Keratinocyte (primary cell): ENCODE measurements around the gene ACTA2. TPM values are rescaled to one million over a fixed set of nuclear protein-coding genes. Genes with fewer than 3 reads are reported as not detected.

Source experiments
- DNase-seq: peaks from one replicate; pipeline ENCODE4 v3.0.0-alpha.2; 2011; ENCODE audit warnings: low read depth, missing footprints, low spot score
- FAIRE-seq: peaks from 2 replicates; lab custom pipeline; 2011; peaks lifted over from hg19 to GRCh38; lab: Jason Lieb, UNC
- H2AFZ ChIP-seq: 2 replicates; pipeline ENCODE4 v1.6.0; 2012; ENCODE audit warnings: low read length, control low read depth, inconsistent platforms; ENCODE audit not compliant: control insufficient read depth
- H3K27ac ChIP-seq: 2 replicates; pipeline ENCODE4 v1.5.1; 2011; ENCODE audit warnings: low read length; ENCODE audit not compliant: control insufficient read depth, insufficient read depth
- H3K27me3 ChIP-seq: 3 replicates; pipeline ENCODE4 v1.6.0; 2011; ENCODE audit warnings: low read length; ENCODE audit not compliant: control insufficient read depth, insufficient read depth; ENCODE audit errors: extremely low read depth
- H3K36me3 ChIP-seq, 2 experiments: 2 replicates in 1 of 2; 3 replicates in 1 of 2; pipeline ENCODE4 v1.5.1; 2011; ENCODE audit warnings: low read length in 2 of 2, mild to moderate bottlenecking in 1 of 2; ENCODE audit not compliant: control insufficient read depth in 2 of 2, insufficient read depth in 2 of 2; ENCODE audit errors: extremely low read depth in 1 of 2
- H3K4me1 ChIP-seq: 3 replicates; pipeline ENCODE4 v1.5.1; 2011; ENCODE audit warnings: low read length; ENCODE audit not compliant: control insufficient read depth, insufficient read depth; ENCODE audit errors: extremely low read depth
- H3K4me2 ChIP-seq: 3 replicates; pipeline ENCODE4 v1.6.0; 2011; ENCODE audit warnings: low read depth, low read length; ENCODE audit not compliant: control insufficient read depth, insufficient read depth; ENCODE audit errors: extremely low read depth
- H3K4me3 ChIP-seq, 3 experiments: fragments of 200-600 bp in 1 of 3; sonication (generic) in 1 of 3; 2 replicates in 2 of 3; 3 replicates in 1 of 3; pipeline ENCODE4 v1.5.1; 2011 to 2016; ENCODE audit warnings: low read length in 3 of 3, mild to moderate bottlenecking in 3 of 3, control low read depth in 2 of 3, inconsistent platforms in 1 of 3, low read depth in 1 of 3, mixed read lengths in 1 of 3, mixed run types in 1 of 3, moderate library complexity in 1 of 3; ENCODE audit not compliant: control insufficient read depth in 2 of 3, insufficient read depth in 2 of 3; ENCODE audit errors: extremely low read depth in 1 of 3
- H3K79me2 ChIP-seq: 2 replicates; pipeline ENCODE4 v1.6.0; 2012; ENCODE audit warnings: low read length; ENCODE audit not compliant: control insufficient read depth, insufficient read depth
- H3K9ac ChIP-seq: 3 replicates; pipeline ENCODE4 v1.6.0; 2011; ENCODE audit warnings: low read length; ENCODE audit not compliant: control insufficient read depth, insufficient read depth; ENCODE audit errors: extremely low read depth
- H3K9me1 ChIP-seq: 3 replicates; pipeline ENCODE4 v1.6.0; 2011; ENCODE audit warnings: low read length; ENCODE audit not compliant: control insufficient read depth, insufficient read depth; ENCODE audit errors: extremely low read depth
- H3K9me3 ChIP-seq: 2 replicates; pipeline ENCODE4 v1.5.1; 2012; ENCODE audit warnings: low read depth, low read length; ENCODE audit not compliant: control insufficient read depth
- H4K20me1 ChIP-seq: 3 replicates; pipeline ENCODE4 v1.6.0; 2011; ENCODE audit warnings: low read length; ENCODE audit not compliant: control insufficient read depth, insufficient read depth; ENCODE audit errors: extremely low read depth
- EZH2 ChIP-seq: IDR thresholded peaks from one replicate; pipeline ENCODE4 v1.6.1; 2012; ENCODE audit warnings: inconsistent platforms, mild to moderate bottlenecking, low read length, moderate library complexity
- dilution Hi-C: fragments of 300-500 bp; cut with MboI; formaldehyde crosslinking; loops from one replicate; pipeline ENCODE4 v1.7.0; 2020; ENCODE audit warnings: low sequenced_read_pairs; ENCODE audit not compliant: extremely low pct_ligation_motif_present
- polyA plus RNA-seq, 5 experiments: library from polyadenylated mRNA; depleted of rRNA in 3 of 5; stranded (reverse) in 3 of 5; stranded (forward) in 1 of 5; unstranded in 1 of 5; fragments of >200 nt; gene quantifications; 1 replicate in 1 of 5; 2 replicates in 3 of 5; 3 replicates in 1 of 5; pipeline versions ENCODE4 v1.2.1 to v1.2.3, GENCODE V29; 2011 to 2012; ENCODE audit warnings: missing spikeins in 2 of 5, low read depth in 1 of 5, low replicate concordance in 1 of 5
- TF ChIP-seq, protein P1 (sequence below), 3 experiments: IDR thresholded peaks in 1 of 3; conservative IDR thresholded peaks in 1 of 3; optimal IDR thresholded peaks in 1 of 3; 2 replicates in 2 of 3; 3 replicates in 1 of 3; pipeline versions ENCODE3 to v1.5.1; 2011; ENCODE audit warnings: low read length in 3 of 3, mild to moderate bottlenecking in 3 of 3, moderate library complexity in 2 of 3, control low read depth in 1 of 3, inconsistent platforms in 1 of 3; ENCODE audit not compliant: insufficient read depth in 2 of 3; ENCODE audit errors: extremely low read depth in 1 of 3

ACTA2 gene
- polyA plus RNA-seq, 1 donor (not counting 4 experiments of a cell fraction or from before 2014, with no cell fraction given): 3.7 TPM

DNA sequence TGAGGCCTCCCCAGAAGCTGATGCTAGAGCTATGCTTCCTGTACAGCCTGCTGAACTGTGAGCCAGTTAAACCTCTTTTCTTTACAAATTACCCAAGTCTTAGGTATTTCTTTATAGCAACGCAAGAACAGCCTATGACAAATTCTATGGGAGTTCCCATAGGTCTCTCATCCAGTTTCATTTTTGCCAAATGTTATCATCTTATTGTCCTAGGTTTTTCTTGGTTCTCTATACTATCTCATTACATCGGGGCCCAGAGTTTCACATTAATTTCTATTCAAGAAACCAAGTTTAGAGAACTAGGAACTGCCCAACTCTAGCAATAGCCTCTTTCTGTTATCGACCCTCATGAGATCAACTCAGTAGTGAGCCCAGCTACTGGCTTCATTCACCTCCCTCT, 15.9 kb downstream of the ACTA2 start:
- DNase-seq (no peak), FAIRE-seq (no peak)
- Histone ChIP-seq H3K79me2 (no peaks in the 10 kb centered on the region), H3K27ac (no peak overlapping the region), H2AFZ (no peak overlapping the region), H3K9ac (no peak overlapping the region), H4K20me1 (no peaks in the 10 kb centered on the region), H3K4me3 (no peak overlapping the region), H3K9me1 (no peaks in the 10 kb centered on the region), H3K4me2 (no peak overlapping the region), H3K27me3 (no peaks in the 10 kb centered on the region), H3K36me3 (no peaks in the 10 kb centered on the region), H3K9me3 (no peaks in the 10 kb centered on the region), H3K4me1 (peaks cover 9% of the 10 kb centered on the region)
- no peak for TF ChIP-seq EZH2
- TF ChIP-seq, protein P1, sequence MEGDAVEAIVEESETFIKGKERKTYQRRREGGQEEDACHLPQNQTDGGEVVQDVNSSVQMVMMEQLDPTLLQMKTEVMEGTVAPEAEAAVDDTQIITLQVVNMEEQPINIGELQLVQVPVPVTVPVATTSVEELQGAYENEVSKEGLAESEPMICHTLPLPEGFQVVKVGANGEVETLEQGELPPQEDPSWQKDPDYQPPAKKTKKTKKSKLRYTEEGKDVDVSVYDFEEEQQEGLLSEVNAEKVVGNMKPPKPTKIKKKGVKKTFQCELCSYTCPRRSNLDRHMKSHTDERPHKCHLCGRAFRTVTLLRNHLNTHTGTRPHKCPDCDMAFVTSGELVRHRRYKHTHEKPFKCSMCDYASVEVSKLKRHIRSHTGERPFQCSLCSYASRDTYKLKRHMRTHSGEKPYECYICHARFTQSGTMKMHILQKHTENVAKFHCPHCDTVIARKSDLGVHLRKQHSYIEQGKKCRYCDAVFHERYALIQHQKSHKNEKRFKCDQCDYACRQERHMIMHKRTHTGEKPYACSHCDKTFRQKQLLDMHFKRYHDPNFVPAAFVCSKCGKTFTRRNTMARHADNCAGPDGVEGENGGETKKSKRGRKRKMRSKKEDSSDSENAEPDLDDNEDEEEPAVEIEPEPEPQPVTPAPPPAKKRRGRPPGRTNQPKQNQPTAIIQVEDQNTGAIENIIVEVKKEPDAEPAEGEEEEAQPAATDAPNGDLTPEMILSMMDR (optimal IDR thresholded peaks at IDR 0.05 in 1 of 3, IDR thresholded peaks at IDR 0.05 in 1 of 3, conservative IDR thresholded peaks at IDR 0.05 in 1 of 3; ENCODE audit: extremely low read depth in 1 of 3, insufficient read depth in 2 of 3, low read length in 3 of 3): no peak
- dilution Hi-C loops: no loop called here

GRCh38 chr10:88934900-88935672, 17.5 kb downstream of the ACTA2 start:
- H3K4me1 ChIP-seq: peaks cover 9% of the 10 kb centered on the region
- no peaks in the 10 kb centered on the region for H3K79me2 ChIP-seq
- H3K27me3 ChIP-seq: no peaks in the 10 kb centered on the region
- TF ChIP-seq EZH2: no peak
- TF ChIP-seq, protein P1 (optimal IDR thresholded peaks at IDR 0.05 in 1 of 3, IDR thresholded peaks at IDR 0.05 in 1 of 3, conservative IDR thresholded peaks at IDR 0.05 in 1 of 3; ENCODE audit: extremely low read depth in 1 of 3, insufficient read depth in 2 of 3, low read length in 3 of 3): peak; percentile 82 to 98 (median 92)
- peak overlapping the region in 1 of 3 experiments; percentile 16 for H3K4me3 ChIP-seq
- no peaks in the 10 kb centered on the region for H3K9me3 ChIP-seq
- no peak overlapping the region for H2AFZ ChIP-seq
- H4K20me1 ChIP-seq: no peaks in the 10 kb centered on the region
- no peak overlapping the region for H3K27ac ChIP-seq
- peak; percentile 99 for FAIRE-seq
- DNase-seq: peak; percentile 41
- no peak overlapping the region for H3K9ac ChIP-seq
- dilution Hi-C loops: no loop called here
- no peaks in the 10 kb centered on the region for H3K36me3 ChIP-seq
- peak overlapping the region; percentile 50 for H3K4me2 ChIP-seq
- no peaks in the 10 kb centered on the region for H3K9me1 ChIP-seq
